ENCODE data around the gene UBE2V1.
"Not testable (repeated sequence)": the region's sequence is repeated elsewhere in the genome, so short reads cannot be mapped to it uniquely, and the experiment has no call there.

UBE2V1 gene

GRCh38 chr20:50065325-50065615 is 47.7 kb downstream of the UBE2V1 start:
- no peak for DNase-seq (ENCODE audit: low read depth)
- TF ChIP-seq, protein P1, sequence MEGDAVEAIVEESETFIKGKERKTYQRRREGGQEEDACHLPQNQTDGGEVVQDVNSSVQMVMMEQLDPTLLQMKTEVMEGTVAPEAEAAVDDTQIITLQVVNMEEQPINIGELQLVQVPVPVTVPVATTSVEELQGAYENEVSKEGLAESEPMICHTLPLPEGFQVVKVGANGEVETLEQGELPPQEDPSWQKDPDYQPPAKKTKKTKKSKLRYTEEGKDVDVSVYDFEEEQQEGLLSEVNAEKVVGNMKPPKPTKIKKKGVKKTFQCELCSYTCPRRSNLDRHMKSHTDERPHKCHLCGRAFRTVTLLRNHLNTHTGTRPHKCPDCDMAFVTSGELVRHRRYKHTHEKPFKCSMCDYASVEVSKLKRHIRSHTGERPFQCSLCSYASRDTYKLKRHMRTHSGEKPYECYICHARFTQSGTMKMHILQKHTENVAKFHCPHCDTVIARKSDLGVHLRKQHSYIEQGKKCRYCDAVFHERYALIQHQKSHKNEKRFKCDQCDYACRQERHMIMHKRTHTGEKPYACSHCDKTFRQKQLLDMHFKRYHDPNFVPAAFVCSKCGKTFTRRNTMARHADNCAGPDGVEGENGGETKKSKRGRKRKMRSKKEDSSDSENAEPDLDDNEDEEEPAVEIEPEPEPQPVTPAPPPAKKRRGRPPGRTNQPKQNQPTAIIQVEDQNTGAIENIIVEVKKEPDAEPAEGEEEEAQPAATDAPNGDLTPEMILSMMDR (conservative IDR thresholded peaks at IDR 0.05; ENCODE audit: control insufficient read depth, insufficient read depth, low read depth, low read length) = no peak
- H3K4me3 ChIP-seq (ENCODE audit: control insufficient read depth, low read depth, low read length) = no peak overlapping the region

DNA sequence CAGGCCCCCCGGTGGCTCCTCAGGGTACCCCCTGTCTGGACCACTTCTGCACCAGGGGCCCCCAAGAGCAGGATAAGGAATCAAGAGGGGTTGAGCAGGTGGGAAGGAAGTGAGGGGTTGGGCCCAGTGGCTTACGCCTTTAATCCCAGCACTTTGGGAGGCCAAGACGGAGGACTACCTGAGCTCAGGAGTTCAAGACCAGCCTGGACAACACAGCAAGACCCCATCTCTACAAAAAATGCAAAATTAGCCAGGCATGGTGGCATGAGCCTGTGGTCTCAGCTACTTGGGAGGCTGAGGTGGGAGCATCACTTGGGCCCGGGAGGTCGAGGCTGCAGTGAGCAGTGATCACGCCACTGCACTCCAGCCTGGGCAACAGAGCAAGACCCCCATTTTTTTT is 49.2 kb downstream of the UBE2V1 start:
- not testable (repeated sequence) for DNase-seq (ENCODE audit: low read depth); H3K4me3 ChIP-seq (ENCODE audit: control insufficient read depth, low read depth, low read length)

DNA sequence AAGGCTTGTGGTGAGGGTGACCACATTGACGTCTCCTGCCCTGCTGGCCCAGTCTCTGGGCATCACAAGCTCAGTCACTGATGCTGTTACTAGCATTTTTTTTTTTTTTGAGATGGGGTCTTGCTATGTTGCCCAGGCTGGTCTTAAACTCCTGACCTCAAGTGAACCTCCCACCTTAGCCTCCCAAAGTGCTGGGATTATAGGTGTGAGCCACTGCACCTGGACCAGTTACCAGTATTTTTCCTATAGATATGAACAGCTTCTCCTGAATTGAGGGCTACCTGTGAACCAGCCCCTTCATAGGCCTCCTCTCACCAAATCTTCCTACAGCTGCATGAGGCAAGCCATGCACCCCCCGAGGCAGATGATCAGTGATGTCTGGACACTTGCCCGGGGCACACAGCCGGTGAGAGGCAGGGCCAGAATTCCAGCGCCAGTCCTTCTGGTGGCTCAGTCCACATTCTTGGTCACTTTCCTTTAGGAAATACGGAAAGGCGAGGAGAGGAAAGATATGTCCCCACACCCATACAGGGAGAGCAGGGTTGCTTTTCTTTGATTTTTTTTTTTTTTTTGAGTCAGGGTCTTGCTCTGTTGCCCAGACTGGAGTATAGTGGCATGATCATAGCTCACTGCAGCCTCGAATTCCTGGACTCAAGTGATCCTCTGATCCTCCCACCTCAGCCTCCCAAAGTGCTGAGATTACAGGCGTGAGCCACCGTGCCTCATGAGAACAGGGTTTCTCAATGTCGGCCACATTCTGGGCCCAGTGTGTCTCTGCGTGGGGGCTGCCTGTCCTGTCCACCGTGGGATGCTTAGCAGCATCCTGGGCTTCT is 50.7 kb downstream of the UBE2V1 start:
- H3K4me3 ChIP-seq (ENCODE audit: control insufficient read depth, low read depth, low read length) = no peak overlapping the region
- TF ChIP-seq, protein P1 (conservative IDR thresholded peaks at IDR 0.05; ENCODE audit: control insufficient read depth, insufficient read depth, low read depth, low read length) = no peak
- DNase-seq (ENCODE audit: low read depth) = no peak

DNA sequence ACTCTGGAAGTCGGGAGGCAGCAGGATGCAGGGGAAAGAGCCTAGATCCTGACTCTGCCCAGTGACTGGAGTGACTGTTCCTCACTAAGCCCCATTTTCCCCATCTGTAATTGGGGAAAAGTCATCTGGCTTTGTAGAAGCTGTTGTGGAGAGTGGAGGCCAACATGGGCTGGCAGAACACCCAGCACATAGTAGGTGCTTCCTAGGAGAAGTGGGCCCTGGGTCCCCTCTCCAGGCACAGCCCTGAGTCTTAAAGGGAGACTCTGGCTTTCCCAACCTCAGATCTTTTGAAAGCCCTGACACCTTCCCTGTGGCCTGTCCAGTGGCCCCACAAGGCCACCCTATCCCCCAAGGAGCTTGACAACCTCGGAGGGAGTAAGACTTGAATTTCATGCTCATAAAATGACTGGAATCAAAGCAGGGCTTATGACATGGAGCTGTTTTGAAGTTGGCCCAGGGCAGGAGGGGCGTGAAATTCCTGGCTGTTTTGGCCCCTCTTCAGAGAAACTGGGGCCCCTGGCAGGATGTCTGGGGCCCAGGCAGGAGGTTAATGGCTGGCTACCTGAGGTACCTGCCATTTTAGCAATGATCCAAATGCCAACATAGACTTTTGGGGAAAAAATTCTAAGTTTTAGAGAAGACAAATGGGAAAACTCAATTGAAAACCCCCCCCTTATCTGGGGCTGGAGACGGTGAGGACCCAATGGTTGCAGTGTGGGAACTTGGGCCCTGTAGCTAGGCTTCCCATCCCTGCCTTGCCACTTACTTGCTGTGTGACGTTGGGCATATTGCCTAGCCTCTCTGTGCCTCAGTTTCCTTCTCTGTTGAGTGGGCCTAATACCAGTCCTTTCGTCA is 51.6 kb downstream of the UBE2V1 start:
- no peak overlapping the region for H3K4me3 ChIP-seq (ENCODE audit: control insufficient read depth, low read depth, low read length)
- TF ChIP-seq, protein P1 (conservative IDR thresholded peaks at IDR 0.05; ENCODE audit: control insufficient read depth, insufficient read depth, low read depth, low read length) = no peak
- DNase-seq (ENCODE audit: low read depth) = no peak

- H3K4me3 ChIP-seq (ENCODE audit: control insufficient read depth, low read depth, low read length) = no peak overlapping the region
- TF ChIP-seq, protein P1 (conservative IDR thresholded peaks at IDR 0.05; ENCODE audit: control insufficient read depth, insufficient read depth, low read depth, low read length) = no peak
- no peak for DNase-seq (ENCODE audit: low read depth)
Observed at GRCh38 chr20:50058662-50059402, 54.1 kb downstream of the UBE2V1 start.

GRCh38 chr20:50057714-50058053 is 55.3 kb downstream of the UBE2V1 start:
- DNase-seq (ENCODE audit: low read depth) = no peak

More at GRCh38 chr20:50057714-50058053, 55.3 kb downstream of the UBE2V1 start:
- TF ChIP-seq, protein P1 (conservative IDR thresholded peaks at IDR 0.05; ENCODE audit: control insufficient read depth, insufficient read depth, low read depth, low read length) = no peak
- H3K4me3 ChIP-seq (ENCODE audit: control insufficient read depth, low read depth, low read length) = no peak overlapping the region
